ENCODE measurements around the gene SGCD.
A peak's percentile ranks its signal among the peaks of the same experiment; 100 is the strongest.

SGCD gene

GRCh38 chr5:156473269-156473908 is 146.4 kb downstream of the SGCD start:
- TF ChIP-seq CTCF (IDR thresholded peaks at IDR 0.05; ENCODE audit: insufficient read depth, low read length, missing control alignments), result no peak
- DNase-seq (ENCODE audit: low read depth, low spot score), result no peak
- ChIA-PET CTCF (no interaction called here), POLR2A (no interaction called here)
- no peak overlapping the region for H3K4me3 ChIP-seq (ENCODE audit: low read depth, low read length)

DNA sequence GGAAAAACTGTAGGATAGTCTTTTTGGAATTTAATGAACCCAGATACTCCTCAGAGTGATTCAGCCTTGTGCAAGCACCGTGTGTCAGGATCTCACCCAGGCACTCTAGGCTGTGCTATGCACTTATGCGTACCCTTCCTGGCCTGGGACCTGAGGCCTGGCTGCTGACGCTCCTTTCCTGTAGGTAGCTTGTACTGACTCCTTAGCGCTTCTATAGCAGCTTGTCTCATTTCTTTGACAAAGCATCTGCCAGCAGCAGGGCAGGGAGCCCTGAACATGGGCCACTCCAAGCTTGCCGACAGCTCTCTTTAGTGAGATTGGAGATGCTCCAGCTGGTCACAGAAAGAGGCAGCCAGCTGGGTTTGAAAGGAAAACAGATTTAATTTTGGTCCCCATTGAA is 147.3 kb downstream of the SGCD start:
- H3K4me3 ChIP-seq (ENCODE audit: low read depth, low read length), result no peak overlapping the region
- ChIA-PET CTCF (interaction anchor here (1.5 kb wide), 1 partner anchor 18 kb away, joined by 3 read pairs; no protein-coding TSS in a partner anchor), POLR2A (no interaction called here)
- TF ChIP-seq CTCF (IDR thresholded peaks at IDR 0.05; ENCODE audit: insufficient read depth, low read length, missing control alignments), result no peak
- DNase-seq (ENCODE audit: low read depth, low spot score), result no peak

DNA sequence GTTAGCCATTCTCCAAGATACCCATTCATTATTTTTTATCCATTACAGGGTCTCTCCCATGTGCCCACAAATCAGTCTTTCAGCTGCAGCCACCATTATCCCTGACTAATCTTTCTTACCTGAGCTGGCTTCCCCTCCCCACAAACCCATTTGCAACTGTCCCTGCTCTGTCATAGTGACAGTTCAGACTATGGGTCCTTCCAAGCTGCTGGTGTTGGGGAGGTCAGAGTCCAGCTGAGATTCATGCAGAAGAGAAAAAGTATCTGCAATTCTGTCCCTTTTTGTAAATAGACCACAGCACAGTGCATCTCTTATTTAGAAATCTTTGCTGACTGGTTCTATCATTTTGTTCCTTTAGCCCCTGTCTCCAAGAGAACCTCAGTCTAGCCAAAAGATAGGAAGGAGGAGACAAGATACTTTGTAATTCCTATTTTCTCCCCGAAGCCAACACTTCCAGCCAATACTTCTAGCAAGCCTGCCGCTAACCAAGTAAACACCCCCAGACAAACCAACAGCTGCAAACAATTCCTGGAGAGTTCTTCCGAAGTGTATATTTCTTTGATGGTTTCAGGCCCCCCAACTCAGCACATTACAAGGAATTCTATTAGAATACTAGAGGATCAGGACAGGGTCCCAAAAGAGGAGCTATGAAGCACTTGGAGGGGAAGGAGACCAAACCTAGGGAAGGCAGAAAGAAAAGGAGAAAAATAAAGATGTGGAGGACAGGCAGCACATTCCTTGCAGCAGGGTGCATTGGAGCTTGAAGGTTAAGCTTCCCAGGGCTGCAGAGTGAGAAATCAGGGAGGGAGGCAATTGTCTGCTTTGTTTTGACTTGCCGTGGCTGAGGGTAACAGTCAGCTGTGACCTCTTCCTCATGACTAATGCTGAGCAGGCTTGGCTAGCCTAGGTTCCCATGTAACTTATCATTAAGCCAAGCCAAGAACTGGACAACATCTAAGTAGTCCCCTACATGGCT is 148.5 kb downstream of the SGCD start:
- H3K4me3 ChIP-seq (ENCODE audit: low read depth, low read length), result no peak overlapping the region
- ChIA-PET CTCF (interaction anchor here (1.0 to 1.5 kb wide), 4 partner anchors 19 to 660 kb away, joined by 3 to 4 read pairs (median 4); no protein-coding TSS in a partner anchor), POLR2A (no interaction called here)
- TF ChIP-seq CTCF (IDR thresholded peaks at IDR 0.05; ENCODE audit: insufficient read depth, low read length, missing control alignments), result peak; percentile 35
- DNase-seq (ENCODE audit: low read depth, low spot score), result peak; percentile 79

DNA sequence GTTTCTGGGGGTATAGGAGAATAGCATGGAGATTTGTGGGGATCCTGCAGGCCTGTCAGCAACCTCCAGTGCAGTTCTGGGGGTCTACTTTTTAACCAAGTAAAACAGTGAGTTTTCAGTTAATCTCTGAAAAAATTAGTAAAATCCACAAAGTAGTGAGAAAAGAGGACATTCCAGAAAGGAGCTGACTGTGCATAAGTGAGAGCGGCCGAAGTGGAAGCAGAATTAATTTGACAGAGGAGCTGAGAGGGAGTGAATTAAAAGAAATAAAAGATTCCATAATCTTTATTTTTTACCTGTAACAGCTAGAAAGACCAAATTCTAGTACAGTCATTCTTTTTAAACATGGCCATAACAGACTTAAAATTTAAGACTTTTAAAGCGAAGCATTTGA is 149.2 kb downstream of the SGCD start:
- DNase-seq (ENCODE audit: low read depth, low spot score), result no peak
- POLR2A ChIA-PET, result no interaction called here
- H3K4me3 ChIP-seq (ENCODE audit: low read depth, low read length), result no peak overlapping the region
- no peak for TF ChIP-seq CTCF (IDR thresholded peaks at IDR 0.05; ENCODE audit: insufficient read depth, low read length, missing control alignments)
- CTCF ChIA-PET, result interaction anchor here (1.0 to 1.3 kb wide), 3 partner anchors 56 to 659 kb away, joined by 3 to 4 read pairs (median 4); no protein-coding TSS in a partner anchor

- no peak for DNase-seq (ENCODE audit: low read depth, low spot score)
- ChIA-PET POLR2A (no interaction called here), CTCF (interaction anchor here (1.0 kb wide), 1 partner anchor 658 kb away, joined by 3 read pairs; no protein-coding TSS in a partner anchor)
- H3K4me3 ChIP-seq (ENCODE audit: low read depth, low read length), result no peak overlapping the region
- no peak for TF ChIP-seq CTCF (IDR thresholded peaks at IDR 0.05; ENCODE audit: insufficient read depth, low read length, missing control alignments)
Measured at GRCh38 chr5:156476678-156477077, 149.7 kb downstream of the SGCD start.

- TF ChIP-seq CTCF (IDR thresholded peaks at IDR 0.05; ENCODE audit: insufficient read depth, low read length, missing control alignments), result no peak
- no peak overlapping the region for H3K4me3 ChIP-seq (ENCODE audit: low read depth, low read length)
- no peak for DNase-seq (ENCODE audit: low read depth, low spot score)
- CTCF ChIA-PET, result no interaction called here
- POLR2A ChIA-PET, result no interaction called here
Measured at GRCh38 chr5:156477196-156477595, 150.2 kb downstream of the SGCD start.

All from AG04449 (cell line).